Activated CD8-positive, alpha-beta T cell treated with anti-CD3 and anti-CD28 coated beads, Interleukin-2, amount 10 ng/mL, durations not matched to agents 7 days and 5 days (primary cell): ENCODE data around the gene TSFM. TPM values are rescaled to one million over a fixed set of nuclear protein-coding genes. Genes with fewer than 3 reads are reported as not detected.
A peak's percentile ranks its signal among the peaks of the same experiment; 100 is the strongest.

Source experiments
- ATAC-seq: fragments of 150-1000 bp; cut with Tn5 transposase; one replicate; pipeline ENCODE4 v1.10.0; 2021; ENCODE audit warnings: moderate library complexity
- CTCF ChIA-PET: fragments of 350-600 bp; sonication (Branson Sonifier 250); formaldehyde crosslinking; loops from one replicate; lab custom pipeline; 2021; ENCODE audit warnings: antibody characterized with exemption; lab: Charles Lee
- POLR2A ChIA-PET: fragments of 350-600 bp; sonication (Branson Sonifier 250); formaldehyde crosslinking; loops from one replicate; lab custom pipeline; 2021; ENCODE audit warnings: antibody characterized with exemption; lab: Charles Lee
- DNase-seq: peaks from one replicate; pipeline ENCODE4 v3.0.0-alpha.2; 2020
- H3K27ac Mint-ChIP-seq: one replicate; pipeline ENCODE4 v1.8.0; 2021; ENCODE audit warnings: mild to moderate bottlenecking, mixed read lengths
- H3K27me3 Mint-ChIP-seq: one replicate; pipeline ENCODE4 v1.8.0; 2021; ENCODE audit warnings: low read depth, mixed read lengths
- H3K36me3 Mint-ChIP-seq: one replicate; pipeline ENCODE4 v1.8.0; 2021; ENCODE audit warnings: low read depth, mixed read lengths
- H3K4me1 Mint-ChIP-seq: one replicate; pipeline ENCODE4 v1.8.0; 2021; ENCODE audit warnings: low read depth, mixed read lengths
- H3K4me3 Mint-ChIP-seq: one replicate; pipeline ENCODE4 v1.8.0; 2021; ENCODE audit warnings: mild to moderate bottlenecking, mixed read lengths
- H3K9me3 Mint-ChIP-seq: one replicate; pipeline ENCODE4 v1.8.0; 2022; ENCODE audit warnings: mixed read lengths; ENCODE audit not compliant: insufficient read depth
- total RNA-seq, 2 experiments: library from RNA; stranded (reverse); gene quantifications; one replicate each; pipeline ENCODE4 v1.2.3, GENCODE V29; 2021

TSFM gene
- 10 to 100 TPM; 35.0 to 35.8 TPM for total RNA-seq

DNA sequence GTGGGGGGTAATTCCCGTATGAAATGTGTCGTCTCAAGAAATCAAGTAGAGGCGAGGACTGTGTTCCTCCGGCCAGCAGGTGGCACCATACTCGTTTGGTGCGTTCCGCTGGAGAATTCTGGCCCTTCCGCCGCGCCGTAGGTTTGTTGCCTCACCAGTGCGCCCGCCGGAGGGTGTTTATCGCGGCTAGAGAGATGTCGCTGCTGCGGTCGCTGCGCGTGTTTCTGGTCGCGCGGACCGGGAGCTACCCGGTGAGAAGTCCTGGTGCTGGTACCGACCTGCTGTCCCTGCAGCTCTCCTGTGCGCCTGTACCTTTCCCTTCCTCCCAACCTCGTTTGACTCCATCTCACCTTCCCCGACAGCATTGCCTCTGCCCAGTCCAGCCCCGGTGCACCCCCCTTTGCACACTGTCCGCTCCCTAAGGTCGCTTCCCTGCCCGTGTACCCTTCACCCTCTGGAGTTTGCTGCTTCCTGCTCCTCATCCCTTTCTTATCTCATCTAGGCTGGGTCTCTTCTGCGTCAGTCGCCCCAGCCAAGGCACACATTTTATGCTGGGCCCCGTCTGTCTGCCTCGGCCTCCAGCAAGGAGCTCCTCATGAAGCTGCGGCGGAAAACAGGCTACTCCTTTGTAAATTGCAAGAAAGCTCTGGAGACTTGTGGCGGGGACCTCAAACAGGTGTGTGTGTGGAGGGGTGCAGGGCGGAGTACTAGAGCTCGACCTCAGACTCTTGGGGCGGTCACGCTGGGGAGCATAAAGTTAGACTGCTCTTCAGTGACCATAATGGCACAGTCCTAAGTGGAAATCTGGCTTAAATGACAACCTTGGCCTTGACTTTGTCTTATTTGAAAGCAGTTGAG is at the start of gene TSFM:
Gene TSFM (plus strand): TSS at position 180 of the 858 bp plus-strand sequence. CDS start 15 bp downstream, at position 195.
- ChIA-PET POLR2A (interaction anchor here (0.8 to 1.6 kb wide), 7 partner anchors 11 to 158 kb away, joined by 3 to 7 read pairs (median 4); partner anchors contain the start of genes ATP23, CYP27B1, EEF1AKMT3 and METTL1), CTCF (interaction anchor here (0.7 to 4.5 kb wide), 27 partner anchors 9 to 129 kb away, joined by 3 to 26 read pairs (median 6); partner anchors contain the start of genes CTDSP2, EEF1AKMT3 and METTL1)
- H3K27me3 Mint-ChIP-seq: no peaks in the 10 kb centered on the region
- H3K4me3 Mint-ChIP-seq: peak within 1 kb of the TSS; percentile 99
- H3K27ac Mint-ChIP-seq: peak within 1 kb of the TSS; percentile 96
- H3K36me3 Mint-ChIP-seq: peaks cover 19% of the 10 kb centered on the region
- DNase-seq: peak; percentile 98
- peaks cover 40% of the 10 kb centered on the region for H3K4me1 Mint-ChIP-seq
- no peaks in the 10 kb centered on the region for H3K9me3 Mint-ChIP-seq
- peak; percentile 87 for ATAC-seq

DNA sequence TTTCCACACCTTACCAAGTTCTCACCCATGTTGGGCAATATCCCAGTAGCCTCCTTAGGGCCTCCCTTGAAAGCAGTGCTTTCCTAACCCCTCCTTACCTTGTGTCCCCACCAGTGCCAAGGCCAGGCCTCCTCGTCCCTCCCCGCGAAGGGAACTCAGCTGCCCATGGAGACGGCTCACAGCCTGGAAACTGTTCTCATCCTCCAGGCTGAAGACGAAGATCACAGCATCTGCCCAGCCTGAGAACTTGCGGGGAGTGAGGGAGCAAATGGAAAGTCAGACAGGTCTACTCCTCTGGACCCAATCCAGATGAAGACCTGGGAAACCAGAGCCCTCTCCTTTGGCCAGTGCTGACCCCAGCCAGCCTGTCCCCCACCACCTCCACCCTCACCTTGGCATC is 48.7 kb upstream of the TSFM start:
- Mint-ChIP-seq H3K36me3 (peaks cover 63% of the 10 kb centered on the region), H3K27ac (peak overlapping the region; percentile 30), H3K4me1 (peaks cover 9% of the 10 kb centered on the region), H3K4me3 (no peak overlapping the region), H3K27me3 (no peaks in the 10 kb centered on the region), H3K9me3 (no peaks in the 10 kb centered on the region)
- ChIA-PET CTCF (no interaction called here), POLR2A (interaction anchor here (1.2 to 2.0 kb wide), 3 partner anchors 11 to 17 kb away, joined by 4 to 5 read pairs (median 4); no protein-coding TSS in a partner anchor)
- DNase-seq (no peak), ATAC-seq (no peak)

- no peak overlapping the region for H3K4me3 Mint-ChIP-seq
- ChIA-PET POLR2A (interaction anchor here (1.2 kb wide), 1 partner anchor 15 kb away, joined by 4 read pairs; no protein-coding TSS in a partner anchor), CTCF (no interaction called here)
- H3K9me3 Mint-ChIP-seq: no peaks in the 10 kb centered on the region
- ATAC-seq: no peak
- H3K27ac Mint-ChIP-seq: no peak overlapping the region
- no peak for DNase-seq
- H3K27me3 Mint-ChIP-seq: no peaks in the 10 kb centered on the region
- peaks cover 65% of the 10 kb centered on the region for H3K36me3 Mint-ChIP-seq
- H3K4me1 Mint-ChIP-seq: peaks cover 16% of the 10 kb centered on the region
Observed at GRCh38 chr12:57734591-57734990, 48.0 kb upstream of the TSFM start.

DNA sequence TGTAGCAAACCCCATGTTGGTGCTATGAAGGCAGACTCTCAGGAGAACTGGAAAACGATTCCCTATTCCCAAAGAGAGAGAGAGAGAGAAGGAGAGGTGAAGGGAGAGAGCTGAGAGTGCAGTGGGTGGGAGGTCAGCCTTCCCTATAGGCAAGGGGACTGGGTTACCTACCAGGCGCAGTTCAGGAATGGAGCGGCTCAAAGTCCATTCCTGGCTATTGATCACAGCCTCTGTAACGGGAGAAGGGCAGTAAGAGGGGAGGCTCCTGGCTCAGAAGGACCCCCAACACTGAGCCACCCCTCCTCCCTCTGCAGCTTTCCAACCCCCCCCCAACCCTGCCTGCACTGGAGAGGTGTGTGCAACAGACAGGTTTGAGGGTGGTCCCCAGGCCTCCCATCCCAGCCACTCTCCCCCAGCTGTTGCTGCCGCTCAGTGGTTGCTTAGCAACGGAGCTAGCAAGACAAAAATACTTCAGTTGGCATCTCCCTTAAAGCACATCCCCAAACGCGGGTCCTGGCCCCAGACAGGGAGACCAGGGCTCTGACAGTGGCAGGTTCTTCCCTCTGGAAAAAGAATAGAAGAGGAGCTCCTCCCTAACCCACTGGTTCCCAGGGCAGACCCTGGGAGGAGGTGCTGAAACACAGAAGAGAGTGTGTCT is 47.3 kb upstream of the TSFM start:
- H3K4me3 Mint-ChIP-seq: no peak overlapping the region
- no peak for ATAC-seq
- ChIA-PET POLR2A (no interaction called here), CTCF (no interaction called here)
- no peaks in the 10 kb centered on the region for H3K27me3 Mint-ChIP-seq
- DNase-seq: no peak
- peaks cover 63% of the 10 kb centered on the region for H3K36me3 Mint-ChIP-seq
- H3K4me1 Mint-ChIP-seq: peaks cover 22% of the 10 kb centered on the region
- H3K27ac Mint-ChIP-seq: no peak overlapping the region
- H3K9me3 Mint-ChIP-seq: no peaks in the 10 kb centered on the region

DNA sequence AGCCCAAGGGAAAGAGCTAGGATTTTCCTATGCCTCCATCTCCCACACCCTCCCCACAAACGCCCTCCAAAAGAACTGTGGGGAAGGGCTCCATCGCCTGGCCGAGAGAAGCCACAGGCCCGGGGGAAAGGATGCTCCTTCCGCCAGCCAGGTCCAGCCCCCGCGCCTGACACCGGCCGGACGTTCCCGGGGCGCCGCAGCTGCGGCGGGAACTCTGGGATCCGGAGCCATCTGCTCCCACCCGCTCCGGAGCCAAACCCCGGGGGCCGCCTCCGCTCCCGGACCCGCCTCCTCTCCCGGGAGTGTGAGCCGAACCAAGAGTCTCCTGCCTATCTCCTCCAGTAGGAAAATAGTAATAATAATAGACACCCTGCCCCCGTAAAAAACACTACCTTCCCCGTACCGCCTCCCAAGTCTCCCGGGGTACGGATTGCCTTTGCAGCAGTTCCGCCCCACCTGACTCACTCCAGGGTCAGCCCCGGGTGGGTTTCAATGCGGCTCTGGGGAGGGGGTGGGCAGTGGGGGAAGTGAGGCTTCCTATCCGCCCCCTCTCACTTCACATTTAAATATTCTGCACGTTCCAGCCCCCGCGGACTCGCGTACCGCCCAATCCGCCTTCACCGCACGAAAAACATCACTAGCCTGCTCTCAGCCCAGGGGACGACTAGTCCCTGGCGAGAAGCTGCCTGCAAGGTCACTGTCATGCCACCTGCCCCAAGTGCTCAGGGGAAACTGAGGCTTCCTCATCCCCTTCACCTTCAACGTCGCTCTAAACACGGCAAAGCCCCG is 46.4 kb upstream of the TSFM start:
- peaks cover 63% of the 10 kb centered on the region for H3K36me3 Mint-ChIP-seq
- POLR2A ChIA-PET: no interaction called here
- DNase-seq (no peak), ATAC-seq (no peak)
- H3K4me3 Mint-ChIP-seq: no peak overlapping the region
- H3K27me3 Mint-ChIP-seq: no peaks in the 10 kb centered on the region
- peaks cover 28% of the 10 kb centered on the region for H3K4me1 Mint-ChIP-seq
- CTCF ChIA-PET: no interaction called here
- H3K27ac Mint-ChIP-seq: no peak overlapping the region
- no peaks in the 10 kb centered on the region for H3K9me3 Mint-ChIP-seq

DNA sequence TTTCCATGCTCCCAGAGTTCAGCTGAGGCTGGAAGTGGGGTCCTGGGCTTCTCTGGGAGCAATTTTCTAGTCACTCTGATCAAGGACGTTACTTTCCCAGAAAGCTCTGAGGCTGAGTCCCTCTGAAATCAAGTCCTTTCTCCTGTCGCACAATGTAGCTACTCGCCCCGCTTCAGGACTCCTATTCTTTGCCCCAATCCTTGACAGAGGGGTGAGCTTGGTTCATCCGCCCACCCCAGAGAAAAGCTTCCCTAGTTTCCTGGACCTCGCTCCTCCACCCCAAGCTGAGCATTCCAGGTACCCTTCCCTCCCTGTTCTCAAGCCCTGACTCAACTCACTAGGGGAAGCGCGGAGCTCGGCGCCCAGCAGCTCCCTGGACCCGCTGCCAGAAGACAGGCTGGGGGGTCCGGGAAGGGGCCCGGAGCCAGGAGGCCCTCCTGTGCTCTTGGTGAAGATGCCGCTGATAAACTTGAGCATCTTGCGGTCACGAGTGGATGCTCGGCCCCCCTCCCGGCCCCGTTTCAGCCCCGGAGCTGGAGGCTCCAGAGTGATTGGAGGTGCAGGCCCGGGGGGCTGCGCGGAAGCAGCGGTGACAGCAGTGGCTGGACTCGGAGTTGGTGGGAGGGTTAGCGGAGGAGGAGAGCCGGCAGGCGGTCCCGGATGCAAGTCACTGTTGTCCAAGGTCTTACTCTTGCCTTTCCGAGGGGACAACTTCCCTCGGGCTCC is 45.7 kb upstream of the TSFM start:
- ChIA-PET POLR2A (no interaction called here), CTCF (no interaction called here)
- peaks cover 28% of the 10 kb centered on the region for H3K4me1 Mint-ChIP-seq
- no peaks in the 10 kb centered on the region for H3K9me3 Mint-ChIP-seq
- H3K4me3 Mint-ChIP-seq: no peak overlapping the region
- peaks cover 60% of the 10 kb centered on the region for H3K36me3 Mint-ChIP-seq
- no peaks in the 10 kb centered on the region for H3K27me3 Mint-ChIP-seq
- H3K27ac Mint-ChIP-seq: no peak overlapping the region
- ATAC-seq (no peak), DNase-seq (no peak)

GRCh38 chr12:57737467-57738460 is 44.8 kb upstream of the TSFM start:
- ChIA-PET CTCF (no interaction called here), POLR2A (no interaction called here)
- DNase-seq (no peak), ATAC-seq (no peak)
- H3K36me3 Mint-ChIP-seq: peaks cover 52% of the 10 kb centered on the region
- no peak overlapping the region for H3K27ac Mint-ChIP-seq
- no peaks in the 10 kb centered on the region for H3K9me3 Mint-ChIP-seq
- no peaks in the 10 kb centered on the region for H3K27me3 Mint-ChIP-seq
- H3K4me1 Mint-ChIP-seq: peaks cover 33% of the 10 kb centered on the region
- H3K4me3 Mint-ChIP-seq: no peak overlapping the region

DNA sequence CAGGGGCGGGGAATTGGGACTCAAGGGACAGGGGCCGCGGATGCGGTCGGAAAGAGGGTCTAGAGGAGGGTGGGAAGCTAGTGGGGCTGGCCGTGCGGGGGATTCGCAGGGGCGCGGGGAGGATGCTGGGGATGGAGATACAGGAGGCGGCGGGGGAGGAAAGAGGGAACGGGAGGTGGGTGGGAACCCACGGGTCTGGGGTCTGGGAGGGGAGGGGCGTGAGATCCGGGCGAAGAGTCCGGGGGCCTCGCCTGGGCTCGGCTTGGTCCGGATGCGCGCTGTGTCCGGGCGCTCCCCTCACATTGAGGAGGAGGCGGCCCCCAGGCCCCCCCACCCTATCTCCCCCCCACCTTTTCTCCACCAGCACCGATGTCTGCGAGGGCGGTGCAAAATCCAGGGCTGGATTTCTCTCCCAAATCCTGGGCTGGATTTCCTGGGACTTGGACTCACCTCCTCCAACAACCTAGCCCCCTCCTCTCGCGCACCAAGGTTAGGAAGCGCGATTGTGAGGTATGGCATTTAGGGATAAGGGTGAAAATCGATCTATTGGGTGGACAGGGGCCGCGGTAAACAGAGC is 43.8 kb upstream of the TSFM start, which contains the start of gene AGAP2:
Gene AGAP2 (minus strand): TSS at position 82 of the 577 bp plus-strand sequence. CDS start 496 bp downstream, outside the sequence.
- Mint-ChIP-seq H3K36me3 (peaks cover 48% of the 10 kb centered on the region), H3K9me3 (no peaks in the 10 kb centered on the region), H3K27ac (peak within 1 kb of the TSS; percentile 74), H3K4me1 (peaks cover 41% of the 10 kb centered on the region), H3K27me3 (no peaks in the 10 kb centered on the region), H3K4me3 (peak within 1 kb of the TSS; percentile 64)
- ChIA-PET POLR2A (no interaction called here), CTCF (no interaction called here)
- ATAC-seq (no peak), DNase-seq (no peak)

DNA sequence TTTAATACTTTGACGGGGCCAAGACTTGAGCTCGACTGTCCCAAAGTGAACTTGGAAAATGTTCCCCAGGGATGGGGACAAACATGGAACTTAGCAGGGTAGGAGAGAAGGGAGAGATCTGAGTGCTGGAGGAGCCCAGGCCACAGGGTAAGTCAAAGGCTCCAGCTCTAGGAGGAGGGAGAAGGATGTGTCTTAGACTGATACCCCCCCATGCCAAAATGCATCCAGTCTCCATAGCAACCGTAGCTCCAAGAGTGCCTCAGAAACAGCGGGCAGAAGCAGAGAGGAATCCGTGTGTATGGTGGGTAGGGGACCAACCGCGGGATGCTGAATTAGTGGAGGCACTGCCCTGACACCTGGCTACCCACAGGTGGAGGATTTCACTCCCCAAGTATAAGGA is 43.2 kb upstream of the TSFM start:
- no peak for DNase-seq
- Mint-ChIP-seq H3K9me3 (no peaks in the 10 kb centered on the region), H3K36me3 (peaks cover 43% of the 10 kb centered on the region), H3K4me3 (peak overlapping the region; percentile 64), H3K27ac (peak overlapping the region; percentile 74), H3K27me3 (no peaks in the 10 kb centered on the region), H3K4me1 (peaks cover 47% of the 10 kb centered on the region)
- ChIA-PET POLR2A (no interaction called here), CTCF (interaction anchor here (2.5 to 3.7 kb wide), 2 partner anchors 17 to 156 kb away, joined by 21 to 26 read pairs; no protein-coding TSS in a partner anchor)
- no peak for ATAC-seq
